ENCODE results near the gene LCE3A. TPM values are rescaled to one million over a fixed set of nuclear protein-coding genes. Genes with fewer than 3 reads are reported as not detected.

The LCE3A gene
- total and polyA plus RNA-seq, 2 experiments from 2014 or later = not detected

- no peak overlapping the region for H3K27ac ChIP-seq
- H3K36me3 ChIP-seq (replicated peaks; ENCODE audit: insufficient read depth, low read depth) = no peaks in the 10 kb centered on the region
- 77% methylated on average over 3 of the region's 3 CpGs for WGBS (ENCODE audit: low lambda C conversion rate, missing lambda C conversion rate)
- no peaks in the 10 kb centered on the region for H3K9me2 ChIP-seq (replicated peaks; ENCODE audit: insufficient read depth)
- H3K4me3 ChIP-seq = no peak overlapping the region
- H3K27me3 ChIP-seq = no peaks in the 10 kb centered on the region
- TF ChIP-seq EZH2 (IDR thresholded peaks at IDR 0.05; ENCODE audit: borderline replicate concordance) (no peak), EZH2phosphoT487 (IDR thresholded peaks at IDR 0.05; ENCODE audit: low read depth, severe bottlenecking, unreplicated experiment) (no peak)
- TF ChIP-seq, protein P1, sequence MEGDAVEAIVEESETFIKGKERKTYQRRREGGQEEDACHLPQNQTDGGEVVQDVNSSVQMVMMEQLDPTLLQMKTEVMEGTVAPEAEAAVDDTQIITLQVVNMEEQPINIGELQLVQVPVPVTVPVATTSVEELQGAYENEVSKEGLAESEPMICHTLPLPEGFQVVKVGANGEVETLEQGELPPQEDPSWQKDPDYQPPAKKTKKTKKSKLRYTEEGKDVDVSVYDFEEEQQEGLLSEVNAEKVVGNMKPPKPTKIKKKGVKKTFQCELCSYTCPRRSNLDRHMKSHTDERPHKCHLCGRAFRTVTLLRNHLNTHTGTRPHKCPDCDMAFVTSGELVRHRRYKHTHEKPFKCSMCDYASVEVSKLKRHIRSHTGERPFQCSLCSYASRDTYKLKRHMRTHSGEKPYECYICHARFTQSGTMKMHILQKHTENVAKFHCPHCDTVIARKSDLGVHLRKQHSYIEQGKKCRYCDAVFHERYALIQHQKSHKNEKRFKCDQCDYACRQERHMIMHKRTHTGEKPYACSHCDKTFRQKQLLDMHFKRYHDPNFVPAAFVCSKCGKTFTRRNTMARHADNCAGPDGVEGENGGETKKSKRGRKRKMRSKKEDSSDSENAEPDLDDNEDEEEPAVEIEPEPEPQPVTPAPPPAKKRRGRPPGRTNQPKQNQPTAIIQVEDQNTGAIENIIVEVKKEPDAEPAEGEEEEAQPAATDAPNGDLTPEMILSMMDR (IDR thresholded peaks at IDR 0.05; ENCODE audit: poor library complexity) = no peak
- no peaks in the 10 kb centered on the region for H4K20me1 ChIP-seq (ENCODE audit: insufficient read depth, poor library complexity, severe bottlenecking)
- H3K4me1 ChIP-seq (ENCODE audit: insufficient read depth) = no peaks in the 10 kb centered on the region
- no peak overlapping the region for H2AFZ ChIP-seq
- H3K9me3 ChIP-seq (ENCODE audit: low read depth) = no peaks in the 10 kb centered on the region
- no peaks in the 10 kb centered on the region for H3K79me2 ChIP-seq
- H3K4me2 ChIP-seq = no peak overlapping the region
- DNase-seq (ENCODE audit: low spot score) = no peak
Observed at GRCh38 chr1:152621993-152622392, 910 bp downstream of the LCE3A start.

GRCh38 chr1:152613511-152613910 lies 9.4 kb downstream of the LCE3A start, which contains the start of gene LCE3B:
TSS of gene LCE3B (plus strand) at chr1:152613811. CDS start at chr1:152613811, 0 bp downstream.
- no peak within 1 kb of the TSS for H2AFZ ChIP-seq
- TF ChIP-seq, protein P1 (IDR thresholded peaks at IDR 0.05; ENCODE audit: poor library complexity) = no peak
- no peak for TF ChIP-seq EZH2 (IDR thresholded peaks at IDR 0.05; ENCODE audit: borderline replicate concordance)
- TF ChIP-seq EZH2phosphoT487 (IDR thresholded peaks at IDR 0.05; ENCODE audit: low read depth, severe bottlenecking, unreplicated experiment) = no peak
- H3K4me3 ChIP-seq = no peak within 1 kb of the TSS
- 88% methylated on average over 1 of the region's 1 CpG for whole genome bisulfite sequencing (ENCODE audit: low lambda C conversion rate, missing lambda C conversion rate)
- H3K9me3 ChIP-seq (ENCODE audit: low read depth) = no peaks in the 10 kb centered on the region
- no peaks in the 10 kb centered on the region for H4K20me1 ChIP-seq (ENCODE audit: insufficient read depth, poor library complexity, severe bottlenecking)
- DNase-seq (ENCODE audit: low spot score) = no peak
- H3K27me3 ChIP-seq = no peaks in the 10 kb centered on the region
- no peaks in the 10 kb centered on the region for H3K4me1 ChIP-seq (ENCODE audit: insufficient read depth)
- H3K4me2 ChIP-seq = no peak within 1 kb of the TSS
- H3K9me2 ChIP-seq (replicated peaks; ENCODE audit: insufficient read depth) = no peaks in the 10 kb centered on the region
- no peaks in the 10 kb centered on the region for H3K36me3 ChIP-seq (replicated peaks; ENCODE audit: insufficient read depth, low read depth)
- H3K27ac ChIP-seq = no peak within 1 kb of the TSS
- H3K79me2 ChIP-seq = no peaks in the 10 kb centered on the region

- Histone ChIP-seq H3K4me3 (no peak within 1 kb of the TSS), H4K20me1 (ENCODE audit: insufficient read depth, poor library complexity, severe bottlenecking) (no peaks in the 10 kb centered on the region), H3K4me2 (no peak within 1 kb of the TSS), H3K4me1 (ENCODE audit: insufficient read depth) (no peaks in the 10 kb centered on the region), H3K79me2 (no peaks in the 10 kb centered on the region), H2AFZ (no peak within 1 kb of the TSS), H3K27ac (no peak within 1 kb of the TSS), H3K36me3 (replicated peaks; ENCODE audit: insufficient read depth, low read depth) (no peaks in the 10 kb centered on the region), H3K27me3 (no peaks in the 10 kb centered on the region), H3K9me3 (ENCODE audit: low read depth) (no peaks in the 10 kb centered on the region), H3K9me2 (replicated peaks; ENCODE audit: insufficient read depth) (no peaks in the 10 kb centered on the region)
- 49% methylated on average over 4 of the region's 4 CpGs for WGBS (ENCODE audit: low lambda C conversion rate, missing lambda C conversion rate)
- DNase-seq (ENCODE audit: low spot score) = no peak
- TF ChIP-seq EZH2phosphoT487 (IDR thresholded peaks at IDR 0.05; ENCODE audit: low read depth, severe bottlenecking, unreplicated experiment) (no peak), EZH2 (IDR thresholded peaks at IDR 0.05; ENCODE audit: borderline replicate concordance) (no peak)
- TF ChIP-seq, protein P1 (IDR thresholded peaks at IDR 0.05; ENCODE audit: poor library complexity) = no peak
Observed at GRCh38 chr1:152599934-152600333, 23.0 kb downstream of the LCE3A start, which contains the start of gene LCE3C. TSS of gene LCE3C (plus strand) at chr1:152600234. CDS start at chr1:152600732, 498 bp downstream.

Measured in hepatocyte (in vitro differentiated cells).